T1000 (cell line): ENCODE data around the gene URGCP.

Source experiments
- DNase-seq: peaks from one replicate; lab custom pipeline; 2025; ENCODE audit warnings: mixed read lengths; lab: John Stamatoyannopoulos, UW

Gene URGCP

GRCh38 chr7:43876241-43876640 is 30.2 kb downstream of the URGCP start:
- DNase-seq = no peak

DNA sequence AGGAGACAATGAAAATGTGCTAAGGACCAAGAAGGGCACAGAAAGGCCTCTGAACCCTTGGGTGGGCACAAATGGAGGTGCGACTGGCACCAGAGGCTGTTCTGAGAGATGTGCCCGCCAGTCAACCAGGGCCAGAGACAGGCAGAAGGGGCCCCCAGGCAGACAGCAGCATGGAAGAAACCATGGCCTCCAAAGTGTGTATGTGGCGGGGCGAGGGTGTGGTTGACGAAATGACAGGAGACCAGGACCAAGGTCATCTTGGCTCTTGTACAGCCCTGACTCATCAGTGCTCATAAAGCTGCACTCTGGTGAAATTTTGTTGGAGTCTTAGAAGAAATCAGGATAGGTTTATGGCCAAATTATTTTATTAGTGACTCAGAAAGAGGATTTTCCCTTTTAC is 33.1 kb downstream of the URGCP start:
- DNase-seq = peak; percentile 36

DNA sequence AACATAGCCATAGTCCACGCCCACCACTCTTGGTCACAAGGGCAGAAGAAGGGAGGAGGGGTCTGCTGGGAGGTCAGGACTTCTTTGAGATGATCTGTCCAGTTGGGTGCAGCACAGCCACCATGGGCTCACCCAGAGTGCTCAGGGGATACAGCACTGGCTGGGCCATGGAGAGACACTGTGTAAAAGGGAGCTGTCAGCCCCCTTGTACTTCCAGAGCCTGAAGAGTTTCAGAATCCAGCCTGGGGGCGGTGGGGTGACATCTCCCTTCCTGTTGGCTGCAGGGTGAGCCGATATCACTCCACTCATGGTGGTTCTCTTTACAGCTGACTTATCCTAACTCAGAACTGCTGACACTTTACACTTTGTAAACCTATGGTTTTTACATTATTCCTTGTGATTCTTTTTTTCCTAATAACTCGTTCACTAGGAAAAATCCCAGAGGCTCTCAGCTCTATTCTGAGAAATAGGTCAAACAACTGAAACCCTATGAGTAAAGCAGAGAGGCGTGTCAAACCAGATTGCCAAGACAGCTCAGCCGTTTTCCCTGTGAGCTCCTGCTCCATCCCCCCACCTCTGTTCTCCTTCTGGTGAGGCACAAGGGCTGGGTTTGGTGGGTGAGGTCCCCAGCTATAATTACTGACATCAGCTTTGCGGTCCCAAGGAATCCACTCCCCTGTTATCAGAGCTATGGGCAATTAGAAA is 33.8 kb downstream of the URGCP start:
- peak; percentile 60 for DNase-seq

- DNase-seq = no peak
Measured at GRCh38 chr7:43871064-43871463, 35.3 kb downstream of the URGCP start.

DNA sequence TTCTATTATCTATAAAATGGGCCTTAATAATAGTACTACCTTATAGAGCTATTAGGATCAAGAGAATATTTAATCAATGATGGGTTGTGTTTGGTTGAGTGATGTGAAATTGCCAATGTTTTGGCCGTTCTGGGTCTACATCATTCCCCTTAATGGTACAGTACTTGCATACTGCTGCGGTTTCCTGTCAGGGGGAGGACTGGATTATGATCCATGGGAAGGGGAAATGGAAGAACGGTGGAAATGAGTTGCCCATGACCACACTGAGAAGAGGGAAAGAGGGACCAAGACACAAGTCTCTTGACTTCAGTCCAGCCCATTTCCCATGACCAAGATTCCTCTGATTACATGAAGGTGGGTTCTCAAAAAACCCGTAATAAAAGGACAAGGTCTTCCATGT is 36.1 kb downstream of the URGCP start:
- no peak for DNase-seq

DNA sequence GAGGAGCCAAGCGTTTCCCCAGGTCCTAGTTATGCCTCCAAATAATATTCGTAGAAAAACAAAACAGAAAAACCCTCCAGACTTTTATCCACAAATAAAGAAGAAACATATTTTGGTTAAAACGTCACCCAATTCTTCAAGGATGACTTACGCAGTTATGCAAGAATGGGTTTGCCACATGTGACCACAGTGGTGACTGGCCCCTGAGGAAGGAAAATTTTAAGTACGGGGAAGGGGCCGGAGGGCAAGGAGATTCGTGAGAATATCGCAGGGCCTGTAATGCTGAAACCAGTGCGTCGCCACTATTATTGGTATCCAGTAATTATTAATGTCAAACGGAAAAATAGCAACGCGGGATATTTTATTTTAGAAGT is 36.5 kb downstream of the URGCP start:
- peak; percentile 71 for DNase-seq

DNA sequence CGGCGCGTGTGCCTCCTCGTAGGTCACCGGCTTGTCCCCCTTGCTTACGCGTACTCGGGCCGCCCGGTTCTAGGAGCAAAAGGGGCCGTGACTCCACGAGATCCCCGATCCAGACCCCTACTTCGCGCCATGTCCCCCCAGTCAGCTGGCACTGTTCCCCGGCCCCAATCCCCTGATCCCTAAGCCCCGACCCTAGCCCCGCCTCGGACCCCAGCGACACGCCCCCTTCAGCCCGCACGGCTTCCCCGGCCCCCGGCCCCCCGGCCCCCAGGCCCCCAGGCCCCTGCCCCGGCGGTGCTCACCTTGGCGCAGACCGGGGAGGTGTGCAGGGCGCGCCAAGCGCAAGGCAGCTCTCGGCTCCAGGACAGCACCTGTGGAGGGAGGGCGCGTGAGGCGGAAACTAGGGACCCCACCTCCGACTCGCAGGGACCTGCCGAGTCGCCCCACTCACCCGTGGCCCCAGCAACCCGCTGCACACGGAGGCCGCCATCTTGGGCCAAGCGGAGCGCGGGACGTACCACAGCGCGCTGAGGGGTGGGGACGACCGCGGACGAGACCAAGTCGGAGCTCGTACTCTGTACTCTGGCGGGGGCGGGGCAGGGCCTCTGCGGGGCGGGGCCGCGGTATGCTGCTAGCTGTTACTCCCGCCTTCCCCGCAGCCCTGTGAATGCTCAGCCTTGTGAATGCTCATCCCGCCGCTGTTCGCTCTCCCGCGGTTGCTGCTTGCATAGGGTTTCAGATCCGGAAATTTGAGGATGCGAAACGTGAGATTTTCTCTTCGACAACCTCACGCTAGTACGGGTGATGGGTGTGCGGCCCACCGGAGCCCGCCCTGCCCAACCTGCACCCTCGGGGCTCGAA is 37.2 kb downstream of the URGCP start, which contains the start of gene MRPS24:
TSS of gene MRPS24 (minus strand) at position 512 of the 861 bp plus-strand sequence. CDS start at position 490, 22 bp downstream.
- DNase-seq = peak; percentile 85

DNA sequence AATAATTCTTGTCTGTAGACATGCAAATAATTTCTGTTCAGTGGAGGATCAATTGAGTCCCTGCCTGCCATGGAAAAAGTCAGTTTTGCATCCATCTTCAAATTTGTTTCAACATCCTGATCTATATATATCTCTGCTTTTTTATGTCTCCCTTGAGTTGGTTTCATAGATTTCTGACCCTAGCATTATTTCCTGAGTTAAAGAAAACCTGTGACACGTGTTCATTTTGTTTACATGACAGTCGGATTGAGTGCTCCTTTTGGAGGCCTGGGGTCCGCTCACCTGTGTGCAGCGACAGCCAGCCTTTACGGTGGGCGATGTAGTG is 37.8 kb downstream of the URGCP start:
- DNase-seq = no peak

- DNase-seq = no peak
Measured at GRCh38 chr7:43868181-43868580, 38.2 kb downstream of the URGCP start.

DNA sequence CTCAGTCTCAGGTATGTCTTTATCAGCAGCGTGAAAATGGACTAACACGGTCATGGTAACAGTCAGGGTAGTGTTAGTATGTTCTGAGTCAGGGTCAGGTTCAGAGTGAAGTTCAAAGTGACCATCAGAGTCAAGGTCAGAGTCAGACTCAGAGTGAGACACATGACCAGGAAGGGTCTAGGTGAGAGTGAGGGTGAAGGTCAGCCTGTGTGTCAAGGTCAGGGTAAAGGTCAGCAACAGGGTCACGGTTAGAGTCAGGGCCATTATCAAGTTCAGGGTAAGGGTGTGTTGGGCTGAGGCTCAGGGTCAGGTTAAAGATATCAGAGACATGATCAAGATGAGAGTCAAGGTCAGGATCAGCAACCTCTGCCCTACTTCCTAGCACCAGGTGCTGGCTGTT is 41.1 kb downstream of the URGCP start:
- no peak for DNase-seq

DNA sequence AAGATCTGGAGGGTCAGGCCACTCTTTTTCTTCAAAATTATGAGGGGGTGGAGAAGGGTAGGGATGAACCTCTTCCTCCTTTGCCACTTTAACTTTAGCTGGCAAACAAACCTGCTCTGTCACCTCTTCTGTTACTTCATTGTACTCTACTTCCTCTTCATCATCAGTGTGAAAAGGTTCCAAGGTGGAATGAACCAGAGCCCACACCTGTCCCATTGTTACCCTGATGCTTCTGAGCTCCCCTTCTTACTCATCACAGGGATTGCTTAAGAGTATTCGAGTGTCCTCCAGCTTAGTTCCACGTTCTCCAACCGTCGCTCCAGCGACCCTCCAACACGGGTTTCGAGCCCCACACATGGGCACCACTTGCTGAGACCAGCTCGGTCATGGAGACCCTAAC is 42.3 kb downstream of the URGCP start:
- no peak for DNase-seq

GRCh38 chr7:43856996-43857395 is 49.4 kb downstream of the URGCP start:
- DNase-seq = peak; percentile 49

- no peak for DNase-seq
Measured at GRCh38 chr7:43856316-43856715, 50.1 kb downstream of the URGCP start.

GRCh38 chr7:43855176-43855575 is 51.2 kb downstream of the URGCP start:
- DNase-seq = no peak

GRCh38 chr7:43851805-43852204 is 54.6 kb downstream of the URGCP start:
- no peak for DNase-seq

DNA sequence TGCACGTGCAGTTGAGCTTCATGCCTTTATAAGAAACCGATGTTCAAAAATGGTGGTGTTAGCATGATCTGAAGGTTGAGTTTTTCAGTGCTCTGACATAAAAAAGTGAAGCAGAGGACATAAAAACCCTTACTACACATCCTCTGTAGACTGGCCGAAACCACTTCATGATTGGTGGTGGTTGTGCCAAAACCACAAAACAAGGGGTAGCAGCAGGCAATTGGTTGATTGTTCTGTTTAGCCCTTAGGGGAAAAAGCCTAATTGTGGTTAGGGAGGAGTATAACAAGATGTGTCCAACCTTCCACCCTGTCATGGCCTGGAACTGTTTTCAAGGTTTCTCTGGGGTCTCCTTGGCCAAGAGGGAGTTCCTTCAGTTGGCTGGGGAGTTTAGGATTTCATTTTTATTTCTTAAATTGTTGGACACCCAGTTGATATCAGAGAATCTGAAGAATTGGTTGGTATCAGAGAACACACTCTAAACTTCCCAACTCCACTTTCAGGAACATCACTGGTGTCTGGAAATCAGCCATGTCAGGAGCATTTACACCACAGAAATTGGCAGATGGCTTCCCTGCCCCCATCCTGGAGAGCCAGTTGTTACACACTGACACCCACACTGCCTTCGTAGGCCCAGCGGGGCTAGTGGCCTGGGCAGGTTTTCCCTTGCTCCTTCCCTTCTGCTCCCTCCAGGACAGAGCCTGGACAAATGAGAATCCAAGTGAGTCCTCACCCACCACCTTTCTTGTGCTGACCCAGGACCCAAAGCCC is 55.9 kb downstream of the URGCP start:
- no peak for DNase-seq

- no peak for DNase-seq
Measured at GRCh38 chr7:43849047-43849446, 57.3 kb downstream of the URGCP start.

DNA sequence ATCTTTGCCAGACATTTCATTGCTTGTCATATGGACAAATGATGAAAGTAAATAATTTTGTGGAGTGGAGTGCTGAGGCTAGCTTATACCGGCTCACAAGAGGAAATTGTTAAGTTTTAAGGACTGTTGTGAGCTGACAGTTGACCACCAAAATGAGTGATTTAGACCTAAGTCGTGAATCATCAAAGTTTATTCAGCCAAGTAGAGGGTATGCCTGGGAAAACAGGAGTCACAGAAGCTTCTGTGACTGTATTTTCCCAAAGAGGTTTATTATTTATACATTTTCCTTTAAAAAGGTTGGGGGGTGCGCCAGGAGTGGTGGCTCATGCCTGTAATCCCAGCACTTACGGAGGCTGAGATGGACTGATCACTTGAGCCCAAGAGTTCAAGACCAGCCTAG is 58.9 kb downstream of the URGCP start:
- DNase-seq = no peak

DNA sequence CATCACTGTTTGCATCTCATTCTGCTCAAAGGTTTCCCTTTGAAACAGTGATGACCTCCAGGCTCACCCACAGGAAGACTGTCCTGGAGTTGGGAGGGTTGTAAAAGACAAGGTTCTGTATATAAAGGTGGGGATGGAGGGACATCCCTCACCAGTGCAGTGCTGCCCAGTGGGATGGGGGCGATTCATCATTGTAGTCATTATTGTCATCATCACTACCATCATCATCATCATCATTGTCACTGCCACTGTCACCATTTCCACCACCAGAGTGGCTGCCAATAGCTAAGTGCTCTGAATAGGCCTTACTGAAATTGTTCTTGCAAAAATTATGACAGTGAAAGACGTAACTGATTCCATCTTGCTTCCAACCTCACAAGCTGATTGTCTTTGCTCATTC is 61.7 kb downstream of the URGCP start:
- DNase-seq = no peak

GRCh38 chr7:43844257-43844656 is 62.1 kb downstream of the URGCP start:
- DNase-seq = no peak

GRCh38 chr7:43843296-43843695 is 63.1 kb downstream of the URGCP start:
- DNase-seq = no peak

GRCh38 chr7:43838201-43838658 is 68.2 kb downstream of the URGCP start:
- no peak for DNase-seq
